ENCODE data around the gene CRLF1.

Gene CRLF1, protein sequence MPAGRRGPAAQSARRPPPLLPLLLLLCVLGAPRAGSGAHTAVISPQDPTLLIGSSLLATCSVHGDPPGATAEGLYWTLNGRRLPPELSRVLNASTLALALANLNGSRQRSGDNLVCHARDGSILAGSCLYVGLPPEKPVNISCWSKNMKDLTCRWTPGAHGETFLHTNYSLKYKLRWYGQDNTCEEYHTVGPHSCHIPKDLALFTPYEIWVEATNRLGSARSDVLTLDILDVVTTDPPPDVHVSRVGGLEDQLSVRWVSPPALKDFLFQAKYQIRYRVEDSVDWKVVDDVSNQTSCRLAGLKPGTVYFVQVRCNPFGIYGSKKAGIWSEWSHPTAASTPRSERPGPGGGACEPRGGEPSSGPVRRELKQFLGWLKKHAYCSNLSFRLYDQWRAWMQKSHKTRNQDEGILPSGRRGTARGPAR

GRCh38 chr19:18606281-18607225 is at the start of gene CRLF1:
Gene CRLF1, minus strand, starts transcription at chr19:18606799. Its CDS starts 143 bp downstream, at chr19:18606656.
- Histone ChIP-seq H3K4me3 (ENCODE audit: low read depth, low read length) (peak within 1 kb of the TSS; percentile 32), H3K36me3 (replicated peaks) (no peaks in the 10 kb centered on the region), H3K27me3 (replicated peaks) (peaks cover 73% of the 10 kb centered on the region), H3K27ac (no peak within 1 kb of the TSS)
- in situ Hi-C loops (cut with HindIII; ENCODE audit: low pct_ligation_motif_present, low sequenced_read_pairs) = no loop called here
- no peak for DNase-seq
- TF ChIP-seq, protein P1, sequence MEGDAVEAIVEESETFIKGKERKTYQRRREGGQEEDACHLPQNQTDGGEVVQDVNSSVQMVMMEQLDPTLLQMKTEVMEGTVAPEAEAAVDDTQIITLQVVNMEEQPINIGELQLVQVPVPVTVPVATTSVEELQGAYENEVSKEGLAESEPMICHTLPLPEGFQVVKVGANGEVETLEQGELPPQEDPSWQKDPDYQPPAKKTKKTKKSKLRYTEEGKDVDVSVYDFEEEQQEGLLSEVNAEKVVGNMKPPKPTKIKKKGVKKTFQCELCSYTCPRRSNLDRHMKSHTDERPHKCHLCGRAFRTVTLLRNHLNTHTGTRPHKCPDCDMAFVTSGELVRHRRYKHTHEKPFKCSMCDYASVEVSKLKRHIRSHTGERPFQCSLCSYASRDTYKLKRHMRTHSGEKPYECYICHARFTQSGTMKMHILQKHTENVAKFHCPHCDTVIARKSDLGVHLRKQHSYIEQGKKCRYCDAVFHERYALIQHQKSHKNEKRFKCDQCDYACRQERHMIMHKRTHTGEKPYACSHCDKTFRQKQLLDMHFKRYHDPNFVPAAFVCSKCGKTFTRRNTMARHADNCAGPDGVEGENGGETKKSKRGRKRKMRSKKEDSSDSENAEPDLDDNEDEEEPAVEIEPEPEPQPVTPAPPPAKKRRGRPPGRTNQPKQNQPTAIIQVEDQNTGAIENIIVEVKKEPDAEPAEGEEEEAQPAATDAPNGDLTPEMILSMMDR (IDR thresholded peaks at IDR 0.05; ENCODE audit: low read depth, low read length, missing control alignments) = no peak

DNA sequence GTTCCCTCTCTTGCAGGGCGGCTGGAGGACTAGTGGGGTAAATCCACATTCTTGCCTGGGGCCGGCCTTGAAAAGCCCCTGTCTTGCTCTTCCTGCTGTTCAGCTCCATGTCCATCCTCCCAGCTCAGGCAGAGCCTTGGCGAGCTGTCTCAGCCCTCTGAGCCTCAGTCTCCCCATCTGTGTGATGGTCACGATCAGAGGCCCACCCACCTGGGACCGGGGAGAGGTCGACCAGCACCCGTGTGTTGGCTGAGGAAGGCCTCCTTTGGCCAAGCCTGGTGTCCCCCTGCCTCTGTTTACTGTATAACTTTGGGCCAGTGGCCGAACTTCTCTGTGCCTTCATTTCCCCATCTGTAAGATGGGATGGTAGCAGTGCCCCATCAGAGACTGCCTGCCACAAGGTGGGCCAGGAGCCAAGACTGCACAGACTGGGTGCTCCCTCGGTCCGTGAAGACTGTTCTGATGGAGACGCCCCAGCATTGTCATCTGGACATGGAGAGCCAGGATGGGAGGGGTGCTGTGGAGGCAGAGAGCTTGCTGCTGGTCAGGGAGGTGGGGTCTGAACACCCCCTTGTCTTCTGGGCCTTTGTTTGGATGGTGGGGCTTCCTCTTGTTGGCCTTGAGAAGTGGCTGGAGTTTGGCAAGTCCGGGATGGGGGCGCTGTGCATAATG is 48.7 kb upstream of the CRLF1 start:
- in situ Hi-C loops (cut with HindIII; ENCODE audit: low pct_ligation_motif_present, low sequenced_read_pairs) = no loop called here
- Histone ChIP-seq H3K27me3 (replicated peaks) (no peaks in the 10 kb centered on the region), H3K4me3 (ENCODE audit: low read depth, low read length) (no peak overlapping the region), H3K27ac (no peak overlapping the region), H3K36me3 (replicated peaks) (no peaks in the 10 kb centered on the region)
- DNase-seq = no peak
- TF ChIP-seq, protein P1 (IDR thresholded peaks at IDR 0.05; ENCODE audit: low read depth, low read length, missing control alignments) = no peak

DNA sequence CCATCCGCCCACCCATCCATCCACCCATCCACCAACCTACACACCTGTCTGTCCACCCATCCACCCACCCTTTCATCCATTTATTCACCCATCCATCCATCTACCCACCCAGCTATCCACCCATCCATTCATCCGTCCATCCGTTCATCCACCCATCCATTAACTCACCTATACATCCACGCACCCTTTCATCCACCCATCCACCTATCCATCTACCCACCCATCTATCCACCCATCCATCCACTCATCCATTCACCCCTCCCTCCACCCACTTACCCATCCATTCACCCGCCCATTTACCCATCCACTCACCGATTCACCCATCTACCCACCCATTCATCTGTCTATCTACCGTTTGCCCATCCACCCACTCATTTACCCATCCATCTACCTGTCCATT is 47.9 kb upstream of the CRLF1 start:
- in situ Hi-C loops (cut with HindIII; ENCODE audit: low pct_ligation_motif_present, low sequenced_read_pairs) = no loop called here
- no peak overlapping the region for H3K27ac ChIP-seq
- H3K27me3 ChIP-seq (replicated peaks) = no peaks in the 10 kb centered on the region
- H3K4me3 ChIP-seq (ENCODE audit: low read depth, low read length) = no peak overlapping the region
- DNase-seq = no peak
- no peaks in the 10 kb centered on the region for H3K36me3 ChIP-seq (replicated peaks)
- TF ChIP-seq, protein P1 (IDR thresholded peaks at IDR 0.05; ENCODE audit: low read depth, low read length, missing control alignments) = no peak

DNA sequence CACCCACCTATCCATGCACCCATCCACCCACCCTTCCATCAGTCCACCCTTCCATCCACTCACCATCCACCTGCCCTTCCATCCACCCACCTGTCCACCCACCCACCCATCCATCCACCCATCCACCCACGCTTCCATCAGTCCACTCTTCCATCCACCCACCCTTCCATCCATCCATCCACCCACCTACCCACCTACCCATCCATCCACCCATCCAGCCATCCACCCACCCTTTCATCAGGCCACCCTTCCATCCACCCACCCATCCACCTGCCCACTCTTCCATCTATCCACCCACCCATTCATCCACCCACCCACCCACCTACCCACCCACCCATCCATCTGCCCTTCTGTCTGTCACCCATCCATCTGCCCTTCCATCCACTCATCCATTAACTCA is 47.3 kb upstream of the CRLF1 start:
- Histone ChIP-seq H3K27me3 (replicated peaks) (no peaks in the 10 kb centered on the region), H3K36me3 (replicated peaks) (no peaks in the 10 kb centered on the region), H3K27ac (no peak overlapping the region), H3K4me3 (ENCODE audit: low read depth, low read length) (no peak overlapping the region)
- in situ Hi-C loops (cut with HindIII; ENCODE audit: low pct_ligation_motif_present, low sequenced_read_pairs) = no loop called here
- DNase-seq = no peak
- TF ChIP-seq, protein P1 (IDR thresholded peaks at IDR 0.05; ENCODE audit: low read depth, low read length, missing control alignments) = no peak

DNA sequence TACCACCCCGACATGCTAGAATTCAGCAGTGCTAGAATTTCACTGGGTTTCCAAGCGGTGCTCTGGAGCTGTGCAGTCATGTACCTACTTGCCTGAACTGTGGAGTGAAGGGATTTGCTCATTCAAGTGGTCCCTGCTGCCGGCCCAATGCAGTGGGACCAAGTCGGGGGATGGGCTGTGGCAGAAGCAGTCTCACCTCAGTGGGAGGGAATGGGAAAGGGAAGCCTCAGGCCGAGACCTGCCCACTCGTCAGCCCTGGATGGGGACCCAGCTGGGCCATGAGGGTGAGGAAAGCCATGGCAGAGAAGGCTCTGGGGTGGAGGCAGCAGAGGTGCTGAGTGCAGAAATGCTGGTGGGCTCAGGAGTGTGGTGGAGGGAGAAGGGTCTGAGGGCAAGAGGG is 45.1 kb upstream of the CRLF1 start:
- TF ChIP-seq, protein P1 (IDR thresholded peaks at IDR 0.05; ENCODE audit: low read depth, low read length, missing control alignments) = no peak
- Histone ChIP-seq H3K36me3 (replicated peaks) (no peaks in the 10 kb centered on the region), H3K27ac (no peak overlapping the region), H3K4me3 (ENCODE audit: low read depth, low read length) (no peak overlapping the region), H3K27me3 (replicated peaks) (no peaks in the 10 kb centered on the region)
- in situ Hi-C loops (cut with HindIII; ENCODE audit: low pct_ligation_motif_present, low sequenced_read_pairs) = no loop called here
- no peak for DNase-seq
